ENCODE data around the gene AAGAB.

AAGAB gene

DNA sequence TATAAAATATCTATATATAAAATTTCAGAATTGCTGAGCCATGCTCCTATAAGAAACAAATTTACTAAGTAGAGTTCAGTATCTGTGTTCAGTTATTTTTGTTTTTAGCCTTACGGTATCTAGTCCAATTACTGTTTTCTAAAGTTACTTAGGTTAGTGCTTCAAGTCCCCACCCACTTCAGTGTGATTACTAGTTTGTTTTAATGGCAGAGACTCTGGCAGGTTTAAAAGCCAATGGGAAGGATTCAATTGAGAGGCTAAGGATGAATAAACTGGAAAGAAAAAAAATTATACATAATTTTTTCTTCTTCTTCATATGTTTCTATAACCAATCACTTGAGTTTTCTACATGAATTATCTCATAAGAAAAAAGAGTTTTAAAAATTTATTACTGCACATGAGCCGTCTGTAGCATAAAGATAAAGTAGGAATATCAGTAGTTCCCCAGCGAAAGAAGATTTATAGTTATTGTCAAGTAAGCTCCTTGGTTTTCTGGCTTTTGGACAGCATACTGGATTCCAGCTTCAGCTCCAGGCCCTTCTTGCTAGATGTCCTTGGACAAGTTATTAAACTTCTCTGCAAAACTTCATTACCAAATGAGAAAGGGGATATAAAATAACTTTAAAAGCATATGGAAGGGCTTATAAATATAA, 46.8 kb downstream of the AAGAB start:
- no peak for DNase-seq

DNA sequence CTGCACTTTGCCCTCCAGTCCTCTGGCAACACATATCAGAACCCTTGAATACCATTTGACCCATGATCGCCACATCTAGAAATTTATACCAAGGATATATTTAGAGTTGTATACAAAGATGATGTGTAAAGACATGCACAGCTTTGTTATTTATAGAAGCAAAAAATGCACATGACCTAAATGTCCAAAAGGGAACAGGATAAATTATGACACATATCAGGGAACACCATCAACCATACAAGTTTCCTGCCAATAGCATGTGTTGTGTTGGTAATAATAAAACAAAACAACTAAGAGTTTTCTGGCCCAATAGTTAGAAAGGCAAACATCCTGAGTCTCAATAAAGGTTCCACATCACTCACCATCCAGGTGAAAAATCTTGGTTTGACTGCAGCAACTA, 51.5 kb downstream of the AAGAB start:
- DNase-seq = no peak

DNA sequence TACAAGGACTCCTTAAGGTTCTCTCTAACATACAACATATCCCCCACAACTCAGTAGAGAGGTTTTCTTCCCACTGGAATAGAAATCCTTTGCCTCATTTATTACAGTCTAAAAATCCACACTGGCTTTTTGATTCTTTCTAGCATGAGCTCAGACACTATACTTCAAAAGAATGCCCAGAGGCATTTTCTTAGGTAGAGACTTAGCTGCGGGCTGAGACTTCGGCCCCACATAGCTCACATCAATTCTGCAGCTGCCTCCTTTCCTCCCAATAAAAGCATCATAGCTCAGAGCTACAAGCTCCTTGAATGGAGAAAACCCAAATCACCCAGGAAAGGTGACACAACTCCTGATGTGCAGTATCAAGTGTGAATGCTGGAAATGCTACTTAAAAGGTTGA, 52.4 kb downstream of the AAGAB start:
- DNase-seq = no peak

DNA sequence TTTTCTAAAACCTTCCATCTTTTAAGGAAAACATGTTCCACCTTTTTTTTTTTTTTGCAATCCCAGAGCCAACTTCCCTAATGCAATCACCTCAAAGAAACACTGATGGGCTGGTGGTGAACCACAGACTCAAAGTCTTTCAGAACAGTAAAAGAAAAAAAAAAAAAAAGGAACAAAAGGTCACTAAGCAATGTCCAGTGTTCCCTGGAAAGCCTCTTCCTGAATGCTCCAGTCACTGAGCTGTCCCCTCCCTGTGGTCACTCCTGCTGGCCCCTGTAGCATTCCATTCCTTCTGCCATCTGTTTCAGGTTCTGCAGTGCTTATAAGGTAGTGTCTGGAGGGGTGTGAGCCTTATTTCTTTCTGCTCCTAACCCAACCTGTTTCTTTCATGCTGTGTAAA, 53.3 kb downstream of the AAGAB start:
- no peak for DNase-seq

DNA sequence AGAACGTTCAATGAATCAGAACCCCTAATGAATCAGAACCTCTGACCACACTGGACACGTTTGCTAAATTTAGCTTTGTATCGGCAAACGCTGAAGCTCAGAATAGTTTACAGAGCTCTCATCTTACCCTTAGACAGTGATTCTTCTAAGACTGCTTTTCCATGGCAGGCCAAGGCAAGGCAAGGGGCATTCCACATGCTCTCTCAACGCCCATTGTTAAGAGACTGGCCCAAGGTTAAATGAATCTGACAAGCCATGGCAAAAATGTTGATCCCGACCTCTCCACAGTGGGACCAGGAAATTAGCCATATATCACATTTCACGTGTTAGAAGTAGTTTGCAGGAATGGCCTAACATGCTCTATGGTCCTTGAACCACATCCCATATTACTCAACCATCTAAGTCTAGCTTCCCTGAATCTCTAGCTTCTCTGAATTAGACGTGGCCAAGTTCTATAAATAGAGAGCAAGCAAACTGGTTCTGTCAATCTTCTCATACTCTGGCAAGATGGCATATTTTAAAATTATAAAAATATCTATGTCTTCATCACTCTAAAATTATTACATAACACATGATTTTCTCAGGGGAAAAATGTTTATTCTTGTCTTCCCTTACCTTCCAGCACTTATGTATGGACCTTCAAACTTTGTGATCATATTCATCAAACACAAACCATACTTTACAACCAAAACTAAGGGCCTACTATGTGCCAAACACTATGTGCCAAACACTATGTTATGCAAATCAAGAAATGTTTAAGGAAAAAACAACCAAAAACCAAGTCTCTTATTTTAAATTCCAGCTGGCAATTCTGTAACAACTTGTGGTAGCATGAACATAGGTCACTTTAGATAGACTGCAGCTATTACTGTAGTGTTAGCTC, 54.3 kb downstream of the AAGAB start:
- no peak for DNase-seq

- DNase-seq = no peak
Observed at GRCh38 chr15:67199391-67199790, 55.1 kb downstream of the AAGAB start.

DNA sequence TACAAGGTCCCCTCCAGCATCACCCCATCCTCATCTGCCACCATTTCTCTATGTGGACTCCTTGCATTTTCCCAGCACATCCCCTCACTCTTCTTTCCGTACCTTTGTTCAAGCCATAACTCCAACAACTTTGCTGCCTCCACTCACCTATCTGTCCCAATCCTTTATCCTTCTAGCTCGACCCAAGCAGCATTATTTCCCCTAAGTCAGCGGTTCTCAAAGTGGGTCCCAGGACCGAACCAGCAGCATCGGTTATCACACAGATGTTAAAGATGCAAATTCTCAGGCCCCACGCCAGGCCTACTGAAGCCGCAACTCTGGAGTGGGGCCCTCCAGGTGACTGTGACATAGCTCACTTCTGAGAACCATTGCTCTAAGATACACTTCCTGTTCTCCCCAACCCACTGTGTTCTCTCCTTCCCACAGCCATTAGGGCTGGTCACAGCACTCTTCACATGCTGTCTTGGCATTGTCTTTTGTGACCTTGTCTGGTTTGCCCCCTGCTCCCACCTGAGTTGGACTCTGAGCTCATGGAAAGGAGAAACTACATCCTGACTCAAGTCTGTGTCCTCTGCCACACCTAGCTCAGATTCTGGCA, 56.2 kb downstream of the AAGAB start:
- DNase-seq = no peak

DNA sequence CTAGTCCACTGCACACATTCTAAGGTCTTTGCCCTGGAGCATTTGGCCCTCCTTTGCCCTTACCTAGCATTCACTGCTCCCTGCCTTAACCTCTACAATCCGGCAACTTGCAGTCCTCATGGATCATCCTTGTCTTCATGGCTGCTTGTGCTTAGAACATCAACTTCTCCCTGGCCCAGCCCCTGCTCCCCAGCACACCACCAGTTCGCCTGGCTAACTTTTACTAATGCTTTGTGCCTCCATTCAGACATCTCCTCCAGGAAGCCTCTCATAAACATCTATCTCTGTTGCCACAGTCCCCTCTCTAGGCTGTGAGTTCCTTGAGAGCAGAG, 57.1 kb downstream of the AAGAB start:
- no peak for DNase-seq

DNA sequence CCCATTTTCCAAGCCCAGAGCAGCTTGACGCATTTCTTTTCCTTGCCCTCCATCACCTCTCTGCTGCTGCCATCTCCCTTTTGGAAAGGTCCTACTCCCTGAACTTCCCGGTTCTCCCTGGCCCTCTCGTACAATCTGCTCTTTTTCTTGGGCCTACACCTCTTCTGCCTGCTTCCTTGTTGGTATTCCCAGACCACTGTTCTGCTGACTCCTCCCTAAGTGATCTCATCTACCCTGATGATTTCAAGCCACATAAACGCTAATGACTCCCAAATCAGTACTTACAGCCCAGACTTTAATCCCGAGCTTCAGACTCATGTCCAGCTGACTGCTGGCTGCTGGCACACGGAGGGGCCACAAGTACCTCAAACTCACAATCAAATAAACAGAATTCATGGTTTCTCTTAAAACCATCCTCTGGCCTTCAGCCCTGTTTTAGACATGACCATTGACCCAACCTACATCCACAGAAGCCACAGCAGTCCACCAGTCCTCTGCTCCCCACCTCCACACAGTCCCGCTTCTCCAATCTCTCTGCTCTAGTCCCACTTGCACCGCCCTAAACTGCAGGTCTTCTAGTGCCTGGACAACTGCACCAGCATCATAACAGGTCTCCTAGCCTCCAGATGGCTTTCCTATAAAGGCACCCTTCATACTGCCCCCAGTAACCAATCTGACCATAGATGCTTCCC, 57.6 kb downstream of the AAGAB start:
- DNase-seq = no peak

- no peak for DNase-seq
Observed at GRCh38 chr15:67196222-67196621, 58.2 kb downstream of the AAGAB start.

DNA sequence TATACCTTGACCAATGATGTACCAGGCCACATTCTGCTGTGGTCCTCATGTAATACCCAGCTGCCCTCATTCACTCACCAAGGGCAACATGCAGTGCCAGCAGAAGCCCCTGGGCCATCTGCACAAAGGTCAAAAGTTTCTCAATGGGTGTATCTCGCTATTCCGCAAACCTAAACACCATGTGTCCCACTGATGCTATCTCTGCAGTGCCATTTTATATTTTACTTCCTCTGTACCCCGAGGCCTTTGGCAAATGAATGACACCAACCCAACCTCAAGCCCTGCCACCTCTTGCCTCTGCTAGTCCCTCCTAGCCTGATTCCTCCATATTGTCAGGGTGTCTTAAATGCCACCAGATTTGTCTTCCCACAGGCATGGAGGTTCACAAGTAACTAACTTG, 59.2 kb downstream of the AAGAB start:
- DNase-seq = no peak

DNA sequence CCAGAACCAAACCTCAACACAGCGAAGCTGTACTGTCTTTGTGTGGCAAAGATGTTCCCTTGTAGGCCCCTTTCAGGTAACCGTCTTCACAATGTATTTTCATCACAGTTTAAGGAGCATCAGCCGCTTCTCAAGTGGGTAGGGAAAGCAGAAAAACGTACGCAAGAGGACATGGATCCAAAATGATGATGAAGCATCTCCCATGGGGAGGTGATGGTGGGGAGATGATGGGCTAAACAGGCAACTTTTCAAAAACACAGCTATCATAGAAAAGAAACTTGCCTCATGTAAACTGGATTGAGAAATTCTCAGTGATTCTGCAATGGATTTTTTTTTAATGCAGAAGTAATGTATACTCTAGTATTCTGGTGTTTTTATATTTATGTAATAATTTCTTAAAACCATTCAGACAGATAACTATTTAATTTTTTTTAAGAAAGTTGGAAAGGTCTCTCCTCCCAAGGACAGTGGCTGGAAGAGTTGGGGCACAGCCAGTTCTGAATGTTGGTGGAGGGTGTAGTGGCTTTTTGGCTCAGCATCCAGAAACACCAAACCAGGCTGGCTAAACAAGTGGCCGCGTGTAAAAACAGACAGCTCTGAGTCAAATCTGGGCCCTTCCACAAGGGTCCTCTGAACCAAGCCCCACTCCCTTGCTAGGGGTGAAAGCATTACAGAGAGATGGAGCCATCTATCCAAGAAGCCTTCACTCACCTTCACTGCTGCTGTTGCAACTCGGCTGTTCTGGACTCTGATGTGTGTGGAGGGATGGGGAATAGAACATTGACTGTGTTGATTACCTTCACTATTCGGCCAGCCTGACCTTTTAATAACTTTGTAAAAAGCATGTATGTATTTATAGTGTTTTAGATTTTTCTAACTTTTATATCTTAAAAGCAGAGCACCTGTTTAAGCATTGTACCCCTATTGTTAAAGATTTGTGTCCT, 60.0 kb downstream of the AAGAB start:
- no peak for DNase-seq

DNA sequence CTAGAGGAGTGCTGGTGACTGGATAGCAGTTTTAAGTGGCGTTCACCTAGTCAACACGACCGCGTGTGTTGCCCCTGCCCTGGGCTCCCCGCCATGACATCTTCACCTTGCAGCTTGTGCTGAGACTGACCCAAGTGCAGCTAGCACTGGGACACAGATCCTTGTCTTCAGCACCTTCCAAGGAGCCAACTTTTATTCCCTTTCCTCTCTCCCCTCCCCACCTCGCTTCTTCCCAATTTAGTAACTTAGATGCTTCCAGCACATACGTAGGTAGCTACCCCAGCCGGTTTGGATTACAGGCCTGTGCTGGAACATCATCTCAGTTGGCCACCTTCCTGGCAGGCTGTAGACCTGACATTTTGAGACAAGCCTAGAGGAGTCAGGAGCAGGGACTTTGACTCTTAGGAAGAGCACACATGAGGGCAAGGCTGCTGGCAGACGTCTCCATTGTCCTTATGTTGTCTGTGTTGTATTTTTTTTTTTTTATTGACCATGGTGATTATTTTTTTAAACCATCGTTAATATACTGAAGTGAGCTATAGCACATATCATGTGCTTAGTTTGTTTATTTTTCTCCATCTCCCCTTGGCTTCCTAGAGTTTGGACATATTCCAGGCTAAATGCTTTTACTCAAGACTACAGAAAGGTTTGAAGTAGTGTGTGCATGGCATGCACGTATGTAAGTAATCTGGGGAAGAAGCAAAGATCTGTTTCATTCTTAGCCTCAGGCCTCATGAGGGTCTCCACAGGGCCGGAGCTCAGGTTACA, 61.1 kb downstream of the AAGAB start:
- no peak for DNase-seq

DNA sequence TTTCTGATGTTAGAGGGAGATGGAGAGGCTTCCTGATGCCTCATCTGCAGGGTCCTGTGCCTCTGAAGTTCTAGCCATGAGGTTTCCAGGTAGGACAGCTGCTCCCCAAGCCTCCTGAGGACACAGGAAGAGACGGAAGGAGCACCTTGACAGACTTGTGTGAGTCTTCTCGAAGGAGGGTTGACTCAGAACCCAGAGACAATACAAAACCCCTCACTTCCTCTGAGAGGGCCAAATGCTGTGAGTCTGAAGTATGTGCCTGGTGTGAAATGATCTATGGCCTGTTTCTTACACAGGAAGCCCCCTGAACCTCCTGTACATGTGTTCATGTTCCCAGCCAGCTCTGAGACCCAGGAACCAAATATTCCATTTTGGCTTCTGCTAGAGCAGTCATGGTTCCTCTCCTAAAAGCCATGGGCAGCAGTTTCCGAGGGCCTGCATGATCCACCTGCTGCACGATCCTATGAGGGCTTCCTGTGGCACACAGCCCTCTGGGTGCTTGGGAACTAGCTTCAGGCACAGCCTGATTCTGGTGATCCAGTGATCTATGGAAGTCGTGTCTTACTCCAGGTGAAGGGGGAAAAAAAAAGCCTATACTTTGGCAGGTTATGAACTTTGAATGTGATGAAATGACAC, 62.2 kb downstream of the AAGAB start:
- no peak for DNase-seq

DNA sequence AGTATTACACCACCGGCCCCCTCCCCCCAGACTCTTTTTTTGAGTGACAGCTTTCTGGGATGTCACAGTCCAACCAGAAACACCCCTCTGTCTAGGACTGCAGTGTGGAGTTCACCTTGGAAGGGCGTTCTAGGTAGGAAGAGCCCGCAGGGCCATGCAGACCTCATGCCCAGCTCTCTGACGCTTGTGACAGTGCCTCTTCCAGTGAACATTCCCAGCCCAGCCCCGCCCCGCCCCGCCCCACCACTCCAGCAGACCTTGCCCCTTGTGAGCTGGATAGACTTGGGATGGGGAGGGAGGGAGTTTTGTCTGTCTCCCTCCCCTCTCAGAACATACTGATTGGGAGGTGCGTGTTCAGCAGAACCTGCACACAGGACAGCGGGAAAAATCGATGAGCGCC, 63.6 kb downstream of the AAGAB start:
- DNase-seq = no peak

DNA sequence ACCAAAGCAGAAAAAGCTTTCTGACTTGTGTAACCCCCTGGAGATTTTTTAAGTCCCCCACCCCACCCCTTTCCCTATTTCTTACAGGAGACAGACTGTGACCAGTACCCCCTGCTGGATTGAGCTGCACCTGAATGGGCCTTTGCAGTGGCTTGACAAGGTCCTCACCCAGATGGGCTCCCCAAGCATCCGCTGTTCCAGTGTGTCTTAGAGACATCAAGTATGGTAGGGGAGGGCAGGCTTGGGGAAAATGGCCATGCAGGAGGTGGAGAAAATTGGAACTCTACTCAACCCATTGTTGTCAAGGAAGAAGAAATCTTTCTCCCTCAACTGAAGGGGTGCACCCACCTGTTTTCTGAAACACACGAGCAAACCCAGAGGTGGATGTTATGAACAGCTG, 64.1 kb downstream of the AAGAB start:
- no peak for DNase-seq

DNA sequence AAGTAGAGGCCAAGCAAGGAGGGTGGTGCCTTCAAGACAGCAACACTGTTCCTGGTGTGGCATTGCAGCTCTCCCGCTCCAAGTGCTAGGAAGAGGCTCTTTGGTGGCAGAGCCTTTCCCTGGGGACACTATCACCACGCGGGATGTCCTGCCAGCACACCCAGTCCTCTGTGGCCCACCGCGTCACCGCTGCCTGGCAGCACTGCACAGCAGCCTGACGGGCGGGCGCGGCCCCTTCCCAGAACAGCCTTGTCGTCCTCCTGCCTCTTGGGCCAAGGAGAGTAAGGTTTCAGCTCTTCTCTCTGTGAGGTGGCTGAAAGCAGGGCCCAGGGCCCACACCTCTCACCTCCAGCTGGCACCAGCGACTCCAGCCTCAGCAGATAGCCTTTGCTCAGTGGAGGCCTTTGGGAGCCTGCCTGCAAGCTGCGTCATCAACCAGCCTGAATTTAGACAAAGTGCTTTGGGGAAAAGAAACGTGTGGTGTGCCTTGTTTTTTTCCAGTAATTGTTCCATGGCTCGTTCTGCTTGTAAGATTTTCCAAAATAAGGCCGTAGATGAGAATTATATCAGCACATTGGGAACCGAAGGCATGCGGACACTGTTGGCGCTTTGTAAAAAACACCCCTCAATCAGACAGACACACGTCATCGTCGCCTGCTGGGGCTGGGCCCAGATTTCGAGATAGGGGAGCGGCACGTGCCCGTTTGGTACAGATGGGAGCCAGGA, 65.0 kb downstream of the AAGAB start:
- no peak for DNase-seq

GRCh38 chr15:67188551-67189218, 65.8 kb downstream of the AAGAB start:
- DNase-seq = no peak

DNA sequence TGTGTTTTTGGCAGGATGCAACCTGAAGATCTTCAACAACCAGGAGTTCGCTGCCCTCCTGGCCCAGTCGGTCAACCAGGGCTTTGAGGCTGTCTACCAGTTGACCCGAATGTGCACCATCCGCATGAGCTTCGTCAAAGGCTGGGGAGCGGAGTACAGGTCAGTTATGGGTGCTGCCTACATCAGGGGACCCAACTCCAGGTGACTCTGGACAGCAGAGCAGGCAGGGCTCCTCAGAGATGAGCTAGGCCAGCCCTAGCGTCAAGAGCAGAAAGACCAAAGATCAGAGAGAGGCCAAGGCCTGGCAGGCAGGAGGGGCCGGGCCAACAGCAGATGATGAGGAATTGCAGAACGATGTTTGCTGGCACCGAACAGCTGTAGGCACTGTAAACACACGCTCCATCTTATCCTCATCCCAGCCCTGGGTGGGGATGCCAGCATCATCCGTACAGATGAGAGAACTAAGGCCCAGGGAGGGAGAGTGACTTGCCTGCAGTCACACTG, 67.1 kb downstream of the AAGAB start:
- DNase-seq = no peak

- DNase-seq = no peak
Observed at GRCh38 chr15:67186688-67187087, 67.8 kb downstream of the AAGAB start.
